Amniotic stem cell (primary cell): ENCODE data around the gene OCIAD2.
"Not testable (repeated sequence)": the region's sequence is repeated elsewhere in the genome, so short reads cannot be mapped to it uniquely, and the experiment has no call there.

ENCODE experiments used
- DNase-seq: peaks from one replicate; lab custom pipeline; 2025; lab: John Stamatoyannopoulos, UW

The OCIAD2 gene

GRCh38 chr4:48854395-48854683 lies 52.2 kb downstream of the OCIAD2 start:
- DNase-seq: no peak

- no peak for DNase-seq
Observed at GRCh38 chr4:48853604-48854394, 52.8 kb downstream of the OCIAD2 start.

- no peak for DNase-seq
Observed at GRCh38 chr4:48851651-48852050, 54.9 kb downstream of the OCIAD2 start.

- DNase-seq: not testable (repeated sequence)
Observed at GRCh38 chr4:48848799-48849198, 57.8 kb downstream of the OCIAD2 start.

- no peak for DNase-seq
Observed at GRCh38 chr4:48844843-48845242, 61.7 kb downstream of the OCIAD2 start.

- no peak for DNase-seq
Observed at GRCh38 chr4:48841045-48841827, 65.3 kb downstream of the OCIAD2 start.

- no peak for DNase-seq
Observed at GRCh38 chr4:48836658-48837057, 69.9 kb downstream of the OCIAD2 start.
